Measurements from ENCODE around the gene SRXN1. TPM values are rescaled to one million over a fixed set of nuclear protein-coding genes. Genes with fewer than 3 reads are reported as not detected.

The SRXN1 gene
- total RNA-seq, 1 donor from 2014 or later: 17.7 TPM

DNA sequence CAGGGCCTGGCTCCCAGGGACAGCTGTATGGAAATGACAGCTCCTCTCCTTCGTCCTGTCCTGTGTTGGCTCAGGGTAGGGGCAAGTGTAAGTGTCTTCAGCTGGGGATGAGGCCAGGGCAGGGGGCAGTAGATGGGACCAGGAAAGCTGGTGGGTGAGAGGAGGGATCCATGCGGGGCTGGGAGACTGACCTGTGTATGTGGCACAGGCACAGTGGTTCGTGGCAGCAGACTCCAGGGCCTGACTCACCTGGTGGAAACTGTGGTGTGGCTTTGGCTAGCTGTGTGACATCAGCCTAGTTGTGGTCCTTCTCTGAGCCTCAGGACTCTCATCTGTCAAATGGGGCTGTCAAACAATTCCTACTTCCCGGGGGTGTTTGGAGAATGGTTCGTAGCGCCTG, 36.3 kb upstream of the SRXN1 start:
- Mint-ChIP-seq H3K27ac (ENCODE audit: unreplicated experiment) (no peak overlapping the region), H3K36me3 (ENCODE audit: low read depth, unreplicated experiment) (no peaks in the 10 kb centered on the region), H3K4me1 (ENCODE audit: low read depth, unreplicated experiment) (peaks cover 2% of the 10 kb centered on the region), H3K9me3 (ENCODE audit: unreplicated experiment) (peaks cover 2% of the 10 kb centered on the region), H3K4me3 (ENCODE audit: unreplicated experiment) (no peak overlapping the region), H3K27me3 (ENCODE audit: low read depth, unreplicated experiment) (peaks cover 33% of the 10 kb centered on the region)
- H3K9ac ChIP-seq (ENCODE audit: low read length): no peak overlapping the region
- H3K4me2 ChIP-seq (ENCODE audit: low read length): no peak overlapping the region
- no peak overlapping the region for H3K4me3 ChIP-seq (ENCODE audit: insufficient read depth, low read depth, low read length)
- no peaks in the 10 kb centered on the region for H4K20me1 ChIP-seq (ENCODE audit: insufficient read depth, low read length)
- no peak for FAIRE-seq
- DNase-seq (ENCODE audit: low read depth): no peak
- H3K36me3 ChIP-seq (ENCODE audit: insufficient read depth, low read length): no peaks in the 10 kb centered on the region
- TF ChIP-seq, protein P1, sequence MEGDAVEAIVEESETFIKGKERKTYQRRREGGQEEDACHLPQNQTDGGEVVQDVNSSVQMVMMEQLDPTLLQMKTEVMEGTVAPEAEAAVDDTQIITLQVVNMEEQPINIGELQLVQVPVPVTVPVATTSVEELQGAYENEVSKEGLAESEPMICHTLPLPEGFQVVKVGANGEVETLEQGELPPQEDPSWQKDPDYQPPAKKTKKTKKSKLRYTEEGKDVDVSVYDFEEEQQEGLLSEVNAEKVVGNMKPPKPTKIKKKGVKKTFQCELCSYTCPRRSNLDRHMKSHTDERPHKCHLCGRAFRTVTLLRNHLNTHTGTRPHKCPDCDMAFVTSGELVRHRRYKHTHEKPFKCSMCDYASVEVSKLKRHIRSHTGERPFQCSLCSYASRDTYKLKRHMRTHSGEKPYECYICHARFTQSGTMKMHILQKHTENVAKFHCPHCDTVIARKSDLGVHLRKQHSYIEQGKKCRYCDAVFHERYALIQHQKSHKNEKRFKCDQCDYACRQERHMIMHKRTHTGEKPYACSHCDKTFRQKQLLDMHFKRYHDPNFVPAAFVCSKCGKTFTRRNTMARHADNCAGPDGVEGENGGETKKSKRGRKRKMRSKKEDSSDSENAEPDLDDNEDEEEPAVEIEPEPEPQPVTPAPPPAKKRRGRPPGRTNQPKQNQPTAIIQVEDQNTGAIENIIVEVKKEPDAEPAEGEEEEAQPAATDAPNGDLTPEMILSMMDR (IDR thresholded peaks at IDR 0.05; ENCODE audit: insufficient read depth, low read depth, low read length): no peak
- no peak for TF ChIP-seq EZH2 (IDR thresholded peaks at IDR 0.05; ENCODE audit: insufficient read depth, low read length)
- H3K27ac ChIP-seq (ENCODE audit: low read depth, low read length): no peak overlapping the region
- no peaks in the 10 kb centered on the region for H3K4me1 ChIP-seq (ENCODE audit: insufficient read depth, low read length)
- peaks cover 16% of the 10 kb centered on the region for H3K27me3 ChIP-seq (ENCODE audit: insufficient read depth, low read length)
- no peaks in the 10 kb centered on the region for H3K79me2 ChIP-seq (ENCODE audit: insufficient read depth, low read length)
- no peaks in the 10 kb centered on the region for H3K9me3 ChIP-seq (ENCODE audit: insufficient read depth, low read depth, low read length)
- no peak overlapping the region for H2AFZ ChIP-seq (ENCODE audit: low read depth, low read length)

DNA sequence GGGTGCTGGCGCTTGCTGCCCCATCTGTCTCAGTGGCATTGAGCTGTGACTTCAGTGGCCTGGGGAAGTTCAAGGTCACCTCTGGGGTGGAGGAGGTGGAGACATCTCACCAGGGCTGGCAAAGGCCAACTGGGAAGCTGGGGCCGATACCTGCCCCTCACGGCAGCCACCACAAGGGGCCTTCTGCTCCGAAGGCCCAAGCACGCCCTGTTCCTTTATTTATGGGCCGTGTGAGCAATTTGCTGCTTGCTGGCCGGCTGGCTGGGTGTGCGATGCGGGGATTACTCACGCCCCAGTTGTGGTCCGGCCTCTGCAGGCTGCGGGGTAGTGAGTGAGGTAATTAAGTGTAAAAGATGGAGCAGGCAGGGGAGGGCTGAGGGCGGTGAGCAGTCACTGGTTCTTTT, 35.8 kb upstream of the SRXN1 start:
- FAIRE-seq: no peak
- H3K4me1 ChIP-seq (ENCODE audit: insufficient read depth, low read length): no peaks in the 10 kb centered on the region
- TF ChIP-seq, protein P1 (IDR thresholded peaks at IDR 0.05; ENCODE audit: insufficient read depth, low read depth, low read length): no peak
- no peak for TF ChIP-seq EZH2 (IDR thresholded peaks at IDR 0.05; ENCODE audit: insufficient read depth, low read length)

DNA sequence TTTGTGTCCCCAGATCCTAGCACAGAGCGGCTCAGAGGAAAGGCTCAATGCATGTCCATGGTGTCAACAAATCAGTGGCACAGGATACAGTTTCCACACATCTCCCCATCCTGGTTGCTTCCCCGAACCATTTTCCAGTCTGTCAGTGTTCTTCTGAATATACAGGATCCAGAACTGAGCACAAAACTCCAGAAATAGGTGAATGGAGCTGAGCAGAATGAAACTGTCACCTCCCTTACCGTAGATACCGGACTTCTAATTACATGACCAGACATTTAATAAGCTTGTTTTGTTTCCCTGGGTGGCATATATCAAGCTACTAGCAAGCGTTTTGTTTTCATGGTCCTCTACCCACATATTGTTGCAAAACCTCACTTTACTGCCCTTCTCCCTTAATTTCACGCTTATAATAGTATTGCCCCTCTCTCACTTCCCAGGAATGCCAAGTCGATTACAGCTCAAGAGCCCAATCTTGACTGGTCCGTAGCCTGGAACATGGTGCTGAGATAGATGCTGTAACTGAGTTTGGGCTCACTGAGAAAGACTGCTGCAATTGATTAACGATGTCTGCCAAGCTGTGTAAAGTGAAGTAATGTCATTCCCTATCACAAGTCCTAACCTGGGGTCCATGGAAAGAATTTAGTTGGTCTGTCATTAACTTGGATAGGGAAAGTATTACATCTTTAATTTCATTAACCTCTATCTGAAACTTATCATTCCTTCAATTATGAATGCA, 34.6 kb upstream of the SRXN1 start:
- H3K4me3 Mint-ChIP-seq (ENCODE audit: unreplicated experiment): no peak overlapping the region
- H4K20me1 ChIP-seq (ENCODE audit: insufficient read depth, low read length): no peaks in the 10 kb centered on the region
- peaks cover 33% of the 10 kb centered on the region for H3K27me3 Mint-ChIP-seq (ENCODE audit: low read depth, unreplicated experiment)
- H3K79me2 ChIP-seq (ENCODE audit: insufficient read depth, low read length): no peaks in the 10 kb centered on the region
- no peak overlapping the region for H3K4me2 ChIP-seq (ENCODE audit: low read length)
- H3K4me3 ChIP-seq (ENCODE audit: insufficient read depth, low read depth, low read length): no peak overlapping the region
- H3K27ac Mint-ChIP-seq (ENCODE audit: unreplicated experiment): no peak overlapping the region
- H3K4me1 ChIP-seq (ENCODE audit: insufficient read depth, low read length): no peaks in the 10 kb centered on the region
- DNase-seq (ENCODE audit: low read depth) (no peak), FAIRE-seq (no peak)
- H3K4me1 Mint-ChIP-seq (ENCODE audit: low read depth, unreplicated experiment): peaks cover 2% of the 10 kb centered on the region
- no peaks in the 10 kb centered on the region for H3K9me3 ChIP-seq (ENCODE audit: insufficient read depth, low read depth, low read length)
- H3K9me3 Mint-ChIP-seq (ENCODE audit: unreplicated experiment): peaks cover 2% of the 10 kb centered on the region
- H3K27ac ChIP-seq (ENCODE audit: low read depth, low read length): no peak overlapping the region
- peaks cover 16% of the 10 kb centered on the region for H3K27me3 ChIP-seq (ENCODE audit: insufficient read depth, low read length)
- no peaks in the 10 kb centered on the region for H3K36me3 ChIP-seq (ENCODE audit: insufficient read depth, low read length)
- H2AFZ ChIP-seq (ENCODE audit: low read depth, low read length): no peak overlapping the region
- TF ChIP-seq EZH2 (IDR thresholded peaks at IDR 0.05; ENCODE audit: insufficient read depth, low read length): no peak
- TF ChIP-seq, protein P1 (IDR thresholded peaks at IDR 0.05; ENCODE audit: insufficient read depth, low read depth, low read length): no peak
- H3K9ac ChIP-seq (ENCODE audit: low read length): no peak overlapping the region
- H3K36me3 Mint-ChIP-seq (ENCODE audit: low read depth, unreplicated experiment): no peaks in the 10 kb centered on the region

More for the DNA sequence above, 35.8 kb upstream of the SRXN1 start:
- no peak overlapping the region for H3K4me2 ChIP-seq (ENCODE audit: low read length)
- no peaks in the 10 kb centered on the region for H3K9me3 ChIP-seq (ENCODE audit: insufficient read depth, low read depth, low read length)
- H3K36me3 ChIP-seq (ENCODE audit: insufficient read depth, low read length): no peaks in the 10 kb centered on the region
- H3K79me2 ChIP-seq (ENCODE audit: insufficient read depth, low read length): no peaks in the 10 kb centered on the region
- H3K36me3 Mint-ChIP-seq (ENCODE audit: low read depth, unreplicated experiment): no peaks in the 10 kb centered on the region
- H3K27me3 Mint-ChIP-seq (ENCODE audit: low read depth, unreplicated experiment): peaks cover 33% of the 10 kb centered on the region
- H3K27me3 ChIP-seq (ENCODE audit: insufficient read depth, low read length): peaks cover 16% of the 10 kb centered on the region
- no peak overlapping the region for H3K4me3 ChIP-seq (ENCODE audit: insufficient read depth, low read depth, low read length)
- H2AFZ ChIP-seq (ENCODE audit: low read depth, low read length): no peak overlapping the region
- peaks cover 2% of the 10 kb centered on the region for H3K4me1 Mint-ChIP-seq (ENCODE audit: low read depth, unreplicated experiment)
- peaks cover 2% of the 10 kb centered on the region for H3K9me3 Mint-ChIP-seq (ENCODE audit: unreplicated experiment)
- DNase-seq (ENCODE audit: low read depth): no peak
- H3K4me3 Mint-ChIP-seq (ENCODE audit: unreplicated experiment): no peak overlapping the region
- H3K27ac Mint-ChIP-seq (ENCODE audit: unreplicated experiment): no peak overlapping the region
- no peaks in the 10 kb centered on the region for H4K20me1 ChIP-seq (ENCODE audit: insufficient read depth, low read length)
- no peak overlapping the region for H3K27ac ChIP-seq (ENCODE audit: low read depth, low read length)
- no peak overlapping the region for H3K9ac ChIP-seq (ENCODE audit: low read length)
